ENCODE measurements around the gene SMPD4. TPM values are rescaled to one million over a fixed set of nuclear protein-coding genes. Genes with fewer than 3 reads are reported as not detected.
"Not testable (repeated sequence)": the region's sequence is repeated elsewhere in the genome, so short reads cannot be mapped to it uniquely, and the experiment has no call there.

SMPD4 gene
- total and polyA plus RNA-seq, 2 of the 8 experiments (the other 6 are each of a cell fraction or from before 2014, with no cell fraction given): 102 to 106 TPM

DNA sequence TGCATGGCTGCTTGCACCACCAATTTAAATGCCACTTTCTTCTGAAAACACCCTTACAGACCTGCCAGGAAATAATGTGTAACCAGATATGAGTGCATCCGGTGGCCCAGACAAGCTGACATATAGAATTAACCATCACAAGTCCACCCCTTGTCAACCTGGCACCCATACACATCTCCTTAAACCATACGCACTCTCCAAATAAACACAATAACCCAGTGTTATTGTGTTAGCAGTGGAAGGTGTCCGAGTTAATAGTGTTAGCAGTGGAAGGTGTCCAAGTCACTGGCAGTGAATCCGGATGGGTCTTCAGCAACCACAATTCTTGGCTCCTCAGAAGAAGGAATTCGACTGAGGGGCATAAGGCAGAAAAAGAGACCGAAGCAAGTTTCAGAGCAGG lies 32.9 kb downstream of the SMPD4 start:
- H2BK15ac ChIP-seq (ENCODE audit: low read length); H2AK5ac ChIP-seq (ENCODE audit: low read depth, low read length); H2AFZ ChIP-seq (ENCODE audit: low read length); H3K27ac ChIP-seq (ENCODE audit: low read depth, low read length); CTCF ChIA-PET (ENCODE audit: partially characterized antibody); H3K79me1 ChIP-seq (ENCODE audit: low read depth, low read length); H4K5ac ChIP-seq (ENCODE audit: insufficient read length, low read depth, low read length); H2BK20ac ChIP-seq (ENCODE audit: low read length); H3K23me2 ChIP-seq (ENCODE audit: low read depth, low read length); FAIRE-seq; DNase-seq (ENCODE audit: low read depth in 1 of 2, low spot score in 2 of 2); H3K23ac ChIP-seq (ENCODE audit: insufficient read length); H3K79me2 ChIP-seq (ENCODE audit: control insufficient read depth in 1 of 2, insufficient read depth in 2 of 2, low read length in 2 of 2); H3K4ac ChIP-seq (replicated peaks; ENCODE audit: insufficient read length, low read depth, low read length); H3K18ac ChIP-seq (ENCODE audit: extremely low read depth, low read length); H3K9me3 ChIP-seq (ENCODE audit: insufficient read depth in 2 of 2, low read depth in 1 of 2, low read length in 1 of 2); H3K27me3 ChIP-seq (replicated peaks in 1 of 4; ENCODE audit: control insufficient read depth in 3 of 4, extremely low read depth in 1 of 4, insufficient read depth in 3 of 4, low read length in 3 of 4); H3K56ac ChIP-seq (replicated peaks; ENCODE audit: insufficient read length, low read depth, low read length); H2BK12ac ChIP-seq (ENCODE audit: low read depth, low read length); H2BK5ac ChIP-seq (ENCODE audit: low read depth, low read length); H4K8ac ChIP-seq (ENCODE audit: extremely low read depth, insufficient read depth, low read length); H2BK120ac ChIP-seq (replicated peaks; ENCODE audit: low read depth, low read length); H4K20me1 ChIP-seq (replicated peaks in 1 of 2; ENCODE audit: control insufficient read depth in 1 of 2, insufficient read depth in 2 of 2, low read length in 2 of 2); H3K4me1 ChIP-seq (replicated peaks in 1 of 4; ENCODE audit: control insufficient read depth in 3 of 4, insufficient read depth in 4 of 4, low read length in 3 of 4); H3K4me3 ChIP-seq (ENCODE audit: extremely low read depth in 1 of 4, insufficient read depth in 2 of 4, low read depth in 3 of 4, low read length in 4 of 4); H4K91ac ChIP-seq (replicated peaks; ENCODE audit: insufficient read length, low read length); H3K4me2 ChIP-seq (ENCODE audit: insufficient read depth in 1 of 2, low read depth in 2 of 2, low read length in 2 of 2); POLR2A ChIA-PET (ENCODE audit: partially characterized antibody); H3K14ac ChIP-seq (ENCODE audit: insufficient read length); H3K9ac ChIP-seq (replicated peaks in 1 of 4; ENCODE audit: extremely low read depth in 1 of 4, low read depth in 3 of 4, low read length in 3 of 4): not testable (repeated sequence)
- H3K36me3 ChIP-seq (ENCODE audit: control insufficient read depth in 2 of 4, insufficient read depth in 4 of 4, low read length in 3 of 4): peaks cover 3 to 15% (median 6%) of the 10 kb centered on the region in 4 experiments; a peak in 5 of 8 replicates
- 93% methylated on average over 5 of the region's 6 CpGs; no CpG with 5 or more reads in 1 of the 2 experiments for WGBS, 2 experiments (ENCODE audit: extremely low coverage in 1 of 2, insufficient coverage in 1 of 2, insufficient read length in 1 of 2, insufficient replicate concordance in 2 of 2, low coverage in 1 of 2, low lambda C conversion rate in 2 of 2, missing lambda C conversion rate in 1 of 2)

DNA sequence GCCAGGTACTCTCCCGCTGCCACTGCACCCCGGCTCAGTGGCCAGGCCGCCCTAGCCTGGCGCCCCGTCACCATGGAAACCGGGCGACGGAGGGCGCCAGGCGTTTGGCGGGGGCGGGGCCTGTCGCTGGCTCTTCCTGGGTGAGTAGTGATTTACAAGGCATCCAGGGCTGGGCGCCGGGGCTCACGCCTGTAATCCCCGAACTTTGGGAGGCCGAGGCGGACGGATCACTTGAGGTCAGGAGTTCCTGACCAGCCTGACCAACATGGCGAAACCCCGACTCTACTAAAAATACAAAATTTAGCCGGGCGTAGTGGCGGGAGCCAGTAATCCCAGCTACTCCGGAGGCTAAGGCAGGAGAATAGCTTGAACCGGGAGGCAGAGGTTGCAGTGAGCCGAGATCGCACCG lies 36.4 kb downstream of the SMPD4 start, which contains the start of gene CCDC74B:
TSS of gene CCDC74B (minus strand) at position 107 of the 409 bp plus-strand sequence. CDS start 116 bp downstream, outside the sequence.
- not testable (repeated sequence) for H3K4ac ChIP-seq (replicated peaks; ENCODE audit: insufficient read length, low read depth, low read length); H2BK12ac ChIP-seq (ENCODE audit: low read depth, low read length); H3K4me1 ChIP-seq (replicated peaks in 1 of 4; ENCODE audit: control insufficient read depth in 3 of 4, insufficient read depth in 4 of 4, low read length in 3 of 4); H3K9ac ChIP-seq (replicated peaks in 1 of 4; ENCODE audit: extremely low read depth in 1 of 4, low read depth in 3 of 4, low read length in 3 of 4); H4K5ac ChIP-seq (ENCODE audit: insufficient read length, low read depth, low read length); H4K91ac ChIP-seq (replicated peaks; ENCODE audit: insufficient read length, low read length); H3K56ac ChIP-seq (replicated peaks; ENCODE audit: insufficient read length, low read depth, low read length); H2BK20ac ChIP-seq (ENCODE audit: low read length); H2BK120ac ChIP-seq (replicated peaks; ENCODE audit: low read depth, low read length); H2BK15ac ChIP-seq (ENCODE audit: low read length); H3K27me3 ChIP-seq (replicated peaks in 1 of 4; ENCODE audit: control insufficient read depth in 3 of 4, extremely low read depth in 1 of 4, insufficient read depth in 3 of 4, low read length in 3 of 4); H3K36me3 ChIP-seq (ENCODE audit: control insufficient read depth in 2 of 4, insufficient read depth in 4 of 4, low read length in 3 of 4); H4K8ac ChIP-seq (ENCODE audit: extremely low read depth, insufficient read depth, low read length); H3K18ac ChIP-seq (ENCODE audit: extremely low read depth, low read length); H4K20me1 ChIP-seq (replicated peaks in 1 of 2; ENCODE audit: control insufficient read depth in 1 of 2, insufficient read depth in 2 of 2, low read length in 2 of 2); H3K79me2 ChIP-seq (ENCODE audit: control insufficient read depth in 1 of 2, insufficient read depth in 2 of 2, low read length in 2 of 2); H3K23ac ChIP-seq (ENCODE audit: insufficient read length); H3K27ac ChIP-seq (ENCODE audit: low read depth, low read length); H3K79me1 ChIP-seq (ENCODE audit: low read depth, low read length); H2BK5ac ChIP-seq (ENCODE audit: low read depth, low read length); H3K9me3 ChIP-seq (ENCODE audit: insufficient read depth in 2 of 2, low read depth in 1 of 2, low read length in 1 of 2); H3K14ac ChIP-seq (ENCODE audit: insufficient read length); H2AFZ ChIP-seq (ENCODE audit: low read length); FAIRE-seq; H3K23me2 ChIP-seq (ENCODE audit: low read depth, low read length); H2AK5ac ChIP-seq (ENCODE audit: low read depth, low read length)
- H3K4me3 ChIP-seq (ENCODE audit: extremely low read depth in 1 of 4, insufficient read depth in 2 of 4, low read depth in 3 of 4, low read length in 4 of 4): peak within 1 kb of the TSS in 3 of 4 experiments; percentile 17 to 53 (median 28); a peak in 6 of 8 replicates
- 24% methylated on average over 18 of the region's 30 CpGs; no CpG with 5 or more reads in 1 of the 2 experiments for WGBS, 2 experiments (ENCODE audit: extremely low coverage in 1 of 2, insufficient coverage in 1 of 2, insufficient read length in 1 of 2, insufficient replicate concordance in 2 of 2, low coverage in 1 of 2, low lambda C conversion rate in 2 of 2, missing lambda C conversion rate in 1 of 2)
- peak in 1 of 2 experiments; percentile 78 for DNase-seq (ENCODE audit: low read depth in 1 of 2, low spot score in 2 of 2)
- ChIA-PET CTCF (ENCODE audit: partially characterized antibody) (interaction anchor here (1.9 kb wide), 1 partner anchor 37 kb away, joined by 4 read pairs; the partner anchor contains the start of gene MZT2B), POLR2A (ENCODE audit: partially characterized antibody) (interaction anchor here (1.2 kb wide), 1 partner anchor 36 kb away, joined by 3 read pairs; the partner anchor contains the start of gene SMPD4)
- peak within 1 kb of the TSS; percentile 51 to 56 for H3K4me2 ChIP-seq (ENCODE audit: insufficient read depth in 1 of 2, low read depth in 2 of 2, low read length in 2 of 2)
